H1 (cell line): ENCODE results near the gene SLC4A1AP. TPM values are rescaled to one million over a fixed set of nuclear protein-coding genes. Genes with fewer than 3 reads are reported as not detected.

Source experiments
- KDM4A ChIP-seq: IDR thresholded peaks from one replicate; pipeline ENCODE4 v1.7.1; 2012; ENCODE audit warnings: low read depth, mild to moderate bottlenecking, moderate library complexity, low read length, inconsistent platforms; ENCODE audit not compliant: severe bottlenecking
- KDM5A ChIP-seq: fragments of 200-600 bp; IDR thresholded peaks from 2 replicates; pipeline ENCODE4 v1.7.1; 2012; ENCODE audit warnings: mild to moderate bottlenecking, low read length, inconsistent platforms, mixed read lengths
- polyA plus RNA-seq, 7 experiments: library from polyadenylated mRNA; depleted of rRNA in 3 of 7; stranded (reverse) in 5 of 7; unstranded in 2 of 7; fragments of >200 nt in 5 of 7; fragments of 200-250 nt in 2 of 7; gene quantifications; 1 replicate in 5 of 7; 2 replicates in 1 of 7; 4 replicates in 1 of 7; pipeline versions ENCODE4 v1.2.1 to v1.2.3, GENCODE V29; 2011 to 2013; ENCODE audit warnings: missing spikeins in 2 of 7, mixed read lengths in 2 of 7
- total RNA-seq: library from RNA; stranded (reverse); fragmentation: NEBNext Ultra II Directional; extraction: Animal tissue kit (Norgen Biotek cat#: 25700); gene quantifications from 2 replicates; pipeline ENCODE4 v1.2.1, GENCODE V29; 2021
- TF ChIP-seq, protein P1 (sequence below): IDR thresholded peaks from 2 replicates; pipeline ENCODE4 v1.6.1; 2011; ENCODE audit warnings: low read length, improper control_type of control experiment

SLC4A1AP gene
- total and polyA plus RNA-seq, 2 of the 8 experiments (the other 6 are each of a cell fraction or from before 2014, with no cell fraction given): 8.1 to 18.4 TPM

DNA sequence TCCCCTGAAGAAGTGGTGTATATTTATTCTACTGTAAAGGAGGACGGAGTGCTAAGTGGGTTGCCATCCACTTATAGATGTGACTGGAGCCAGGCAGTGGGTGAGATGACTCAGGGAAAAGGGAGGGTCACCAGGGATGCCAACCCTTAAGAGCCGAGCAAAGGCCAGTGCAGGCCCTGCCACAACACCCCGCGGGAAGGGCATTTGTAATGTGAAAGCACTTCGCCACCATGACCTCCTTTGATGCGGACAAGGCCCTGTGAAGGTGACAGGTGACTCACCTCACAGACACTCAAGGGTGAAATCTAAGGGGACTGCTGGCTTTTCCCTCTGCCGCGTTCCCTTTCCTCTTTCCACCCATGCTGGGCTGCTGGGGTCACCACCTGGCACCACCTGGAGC, 57.6 kb downstream of the SLC4A1AP start (continued):
- TF ChIP-seq, protein P1, sequence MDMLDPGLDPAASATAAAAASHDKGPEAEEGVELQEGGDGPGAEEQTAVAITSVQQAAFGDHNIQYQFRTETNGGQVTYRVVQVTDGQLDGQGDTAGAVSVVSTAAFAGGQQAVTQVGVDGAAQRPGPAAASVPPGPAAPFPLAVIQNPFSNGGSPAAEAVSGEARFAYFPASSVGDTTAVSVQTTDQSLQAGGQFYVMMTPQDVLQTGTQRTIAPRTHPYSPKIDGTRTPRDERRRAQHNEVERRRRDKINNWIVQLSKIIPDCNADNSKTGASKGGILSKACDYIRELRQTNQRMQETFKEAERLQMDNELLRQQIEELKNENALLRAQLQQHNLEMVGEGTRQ: no peak
- TF ChIP-seq KDM4A (no peak), KDM5A (no peak)
